Esophagus squamous epithelium (tissue), 4 donors: Measurements from ENCODE around the gene FOXK2.

Source experiments
- CTCF ChIP-seq, 6 experiments: fragments of 450-650 bp in 4 of 6; fragments of 200-600 bp in 2 of 6; sonication (generic) in 2 of 6; IDR thresholded peaks; one replicate each; pipeline ENCODE4 v1.5.1; 2016 to 2019; ENCODE audit warnings: antibody characterized with exemption in 6 of 6, mild to moderate bottlenecking in 4 of 6, moderate library complexity in 4 of 6
- POLR2A ChIP-seq, 4 donors: fragments of 450-650 bp; IDR thresholded peaks; one replicate each; pipeline ENCODE4 v1.6.1; 2017; ENCODE audit warnings: antibody characterized with exemption in 4 of 4, mild to moderate bottlenecking in 4 of 4, moderate library complexity in 3 of 4

DNA sequence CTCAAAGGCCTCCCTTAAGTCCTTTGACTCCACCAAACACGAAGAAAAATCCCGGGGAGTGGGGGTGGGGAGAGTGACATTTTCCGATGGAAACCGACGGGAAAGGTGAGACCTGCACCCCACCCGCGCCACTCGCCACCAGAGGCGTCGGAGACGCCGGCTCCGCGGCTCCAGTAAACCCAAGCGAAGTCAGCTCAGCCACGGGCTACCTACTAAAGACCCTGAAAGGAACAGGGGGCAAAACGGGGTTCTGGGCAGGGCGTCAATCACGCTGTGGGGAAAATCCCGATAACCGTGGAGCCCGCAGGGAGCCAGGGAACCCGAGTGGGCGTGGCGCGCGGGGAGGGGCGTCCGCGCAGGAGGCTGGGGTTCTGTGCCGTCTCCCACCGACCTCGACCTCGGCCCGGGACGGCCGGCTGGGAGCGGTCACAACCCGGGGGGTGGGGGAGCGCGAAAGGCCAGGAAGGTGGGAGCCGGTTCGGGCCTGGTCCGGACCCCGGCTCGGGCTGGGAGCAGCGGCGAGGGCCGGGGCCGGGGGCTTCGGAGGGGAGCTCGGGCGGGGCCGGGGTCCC is 128.1 kb downstream of the FOXK2 start:
- peak in 1 of 6 experiments; percentile 20 for TF ChIP-seq CTCF (IDR thresholded peaks at IDR 0.05)
- no peak for TF ChIP-seq POLR2A (IDR thresholded peaks at IDR 0.05)
